K562 (cell line): ENCODE measurements around the gene EZH2. TPM values are rescaled to one million over a fixed set of nuclear protein-coding genes. Genes with fewer than 3 reads are reported as not detected.

ENCODE experiments used
- BCLAF1 ChIP-seq, 2 experiments: fragments of 450-650 bp in 1 of 2; IDR thresholded peaks; 2 replicates each; pipeline ENCODE4 v1.6.1; 2011 to 2017; ENCODE audit warnings: low read depth in 2 of 2, antibody characterized with exemption in 1 of 2, borderline replicate concordance in 1 of 2, low read length in 1 of 2, mild to moderate bottlenecking in 1 of 2, mixed read lengths in 1 of 2; ENCODE audit not compliant: control insufficient read depth in 1 of 2
- ETV6 ChIP-seq, 3 experiments: fragments of 150-350 bp in 1 of 3; sonication (generic) in 1 of 3; formaldehyde crosslinking in 1 of 3; IDR thresholded peaks; 2 replicates each; pipeline versions ENCODE4 v1.6.1 to v1.8.0; 2014 to 2022; ENCODE audit warnings: borderline replicate concordance in 2 of 3, low read depth in 2 of 3, antibody characterized with exemption in 1 of 3, low read length in 1 of 3, mild to moderate bottlenecking in 1 of 3, missing genetic modification reagents in 1 of 3
- GATAD2A ChIP-seq: fragments of 450-650 bp; IDR thresholded peaks from 2 replicates; pipeline ENCODE4 v1.6.1; 2017
- HES1 ChIP-seq: fragments of 450-650 bp; IDR thresholded peaks from 2 replicates; pipeline ENCODE4 v1.6.1; 2016; ENCODE audit warnings: low read depth, mild to moderate bottlenecking, moderate library complexity
- MTA1 ChIP-seq: fragments of 450-650 bp; IDR thresholded peaks from 2 replicates; pipeline ENCODE4 v1.6.1; 2017; ENCODE audit warnings: borderline replicate concordance
- PRPF4 ChIP-seq: fragments of 200-400 bp; formaldehyde crosslinking; IDR thresholded peaks from one replicate; pipeline ENCODE4 v1.6.1; 2017; ENCODE audit warnings: low read length, low read depth, mild to moderate bottlenecking; ENCODE audit not compliant: insufficient read depth, poor library complexity, severe bottlenecking
- THRAP3 ChIP-seq: fragments of 450-650 bp; IDR thresholded peaks from 2 replicates; pipeline ENCODE4 v1.6.1; 2016; ENCODE audit warnings: mild to moderate bottlenecking, inconsistent platforms, borderline replicate concordance
- ZBTB40 ChIP-seq, 2 experiments: fragments of 450-650 bp in 1 of 2; sonication (generic) in 1 of 2; formaldehyde crosslinking in 1 of 2; IDR thresholded peaks; 2 replicates each; pipeline versions ENCODE4 v1.7.1 to v1.9.0; 2016 to 2022; ENCODE audit warnings: inconsistent platforms in 1 of 2, mild to moderate bottlenecking in 1 of 2, missing genetic modification reagents in 1 of 2
- ZNF121 ChIP-seq: sonication (generic); formaldehyde crosslinking; conservative IDR thresholded peaks from 2 replicates; pipeline ENCODE4 v1.8.0; 2022; ENCODE audit warnings: missing genetic modification reagents
- ZNF253 ChIP-seq: fragments of 250-450 bp; sonication (Bioruptor Pico); conservative IDR thresholded peaks from 2 replicates; pipeline ENCODE4 v1.6.1; 2021; ENCODE audit warnings: mild to moderate bottlenecking
- ZNF436 ChIP-seq: fragments of 250-450, 450-650 bp; sonication (Bioruptor Pico); formaldehyde crosslinking; IDR thresholded peaks from 2 replicates; pipeline ENCODE4 v1.7.0; 2020; ENCODE audit warnings: mild to moderate bottlenecking
- polyA plus RNA-seq, 8 experiments: library from polyadenylated mRNA; depleted of rRNA in 4 of 8; stranded (reverse) in 5 of 8; unstranded in 3 of 8; fragments of >200 nt; fragmentation: Nextera tagmentation in 2 of 8; fragmentation: Illumina TruSeq in 1 of 8; extraction: Ambion mirVana in 2 of 8; extraction: Trizol in 1 of 8; gene quantifications; 2 replicates each; pipeline versions ENCODE4 v1.2.1 to v1.2.3, GENCODE V29; 2011 to 2014; ENCODE audit warnings: inconsistent platforms in 1 of 8, missing spikeins in 1 of 8
- total RNA-seq, 7 experiments: library from RNA; depleted of rRNA in 6 of 7; stranded (reverse); fragments of >200 nt in 6 of 7; fragmentation: Illumina TruSeq in 2 of 7; extraction: Trizol in 2 of 7; gene quantifications; 2 replicates each; pipeline versions ENCODE4 v1.2.1 to v1.2.3, GENCODE V29; 2011 to 2021; ENCODE audit warnings: low replicate concordance in 1 of 7

Gene EZH2
- total and polyA plus RNA-seq, 9 of the 15 experiments (the other 6 are each of a cell fraction or from before 2014, with no cell fraction given) = 48.7 to 175 (median 98.6) TPM

- TF ChIP-seq ZBTB40 (IDR thresholded peaks at IDR 0.05) (no peak), ZBTB40 (CRISPR knock-in tag; IDR thresholded peaks at IDR 0.05) (no peak), GATAD2A (no peak), MTA1 (no peak; the same call in 1 of the 2 replicates), ZNF436 (CRISPR knock-in tag) (no peak), BCLAF1 (IDR thresholded peaks at IDR 0.05; ENCODE audit: borderline replicate concordance in 1 of 2, control insufficient read depth in 1 of 2, low read depth in 2 of 2, low read length in 1 of 2) (0 out of 4 replicates have a peak, but pooled peaks of 1 of the 2 experiments have one; percentile 54), ETV6 (IDR thresholded peaks at IDR 0.05; ENCODE audit: borderline replicate concordance in 1 of 2, low read depth in 2 of 2, low read length in 1 of 2) (no peak), ETV6 (CRISPR knock-in tag; IDR thresholded peaks at IDR 0.05; ENCODE audit: borderline replicate concordance) (peak; percentile 11; the same call in 1 of the 2 replicates), THRAP3 (no peak), ZNF121 (CRISPR knock-in tag) (no peak), PRPF4 (peak; percentile 90), ZNF253 (no peak), HES1 (no peak)
These were observed 634 bp downstream of the EZH2 start (continued) for GRCh38 chr7:148883266-148884048.
